Activated CD8-positive, alpha-beta T cell treated with anti-CD3 and anti-CD28 coated beads for 36 hours (primary cell): ENCODE data around the gene PTPRN2. TPM values are rescaled to one million over a fixed set of nuclear protein-coding genes. Genes with fewer than 3 reads are reported as not detected.

Experiments used
- ATAC-seq: fragments of 200-7000 bp; cut with Tn5 transposase; one replicate; pipeline ENCODE4 v1.10.0; 2021; ENCODE audit warnings: mild to moderate bottlenecking, moderate library complexity
- CTCF ChIA-PET: fragments of 350-600 bp; sonication (Branson Sonifier 250); formaldehyde crosslinking; loops from one replicate; lab custom pipeline; 2021; ENCODE audit warnings: antibody characterized with exemption; lab: Charles Lee
- POLR2A ChIA-PET: fragments of 350-600 bp; sonication (Branson Sonifier 250); formaldehyde crosslinking; loops from one replicate; lab custom pipeline; 2021; ENCODE audit warnings: antibody characterized with exemption; lab: Charles Lee
- DNase-seq: peaks from one replicate; pipeline ENCODE4 v3.0.0-alpha.2; 2020
- H3K27ac Mint-ChIP-seq: one replicate; pipeline ENCODE4 v1.8.0; 2021; ENCODE audit warnings: mild to moderate bottlenecking, mixed read lengths
- H3K27me3 Mint-ChIP-seq: one replicate; pipeline ENCODE4 v1.8.0; 2021; ENCODE audit warnings: mixed read lengths
- H3K36me3 Mint-ChIP-seq: one replicate; pipeline ENCODE4 v1.8.0; 2021; ENCODE audit warnings: low read depth, mixed read lengths
- H3K4me1 Mint-ChIP-seq: one replicate; pipeline ENCODE4 v1.8.0; 2021; ENCODE audit warnings: low read depth, mixed read lengths
- H3K4me3 Mint-ChIP-seq: one replicate; pipeline ENCODE4 v1.8.0; 2021; ENCODE audit warnings: mild to moderate bottlenecking, moderate library complexity, mixed read lengths
- H3K9me3 Mint-ChIP-seq: one replicate; pipeline ENCODE4 v1.8.0; 2021; ENCODE audit warnings: mixed read lengths
- intact Hi-C: fragments of 100-400 bp; cut with micrococcal nuclease; formaldehyde crosslinking; loops from one replicate; pipeline ENCODE4 v1.10.0; 2022
- total RNA-seq, 2 experiments: library from RNA; stranded (reverse); gene quantifications; one replicate each; pipeline ENCODE4 v1.2.3, GENCODE V29; 2021
- TF ChIP-seq, protein P1 (sequence below): fragments of 200-600 bp; IDR thresholded peaks from one replicate; pipeline ENCODE4 v1.8.0; 2022; ENCODE audit warnings: antibody characterized with exemption, mild to moderate bottlenecking

Gene PTPRN2
- total RNA-seq, 2 experiments from 2014 or later = 0.49 to 0.65 TPM

DNA sequence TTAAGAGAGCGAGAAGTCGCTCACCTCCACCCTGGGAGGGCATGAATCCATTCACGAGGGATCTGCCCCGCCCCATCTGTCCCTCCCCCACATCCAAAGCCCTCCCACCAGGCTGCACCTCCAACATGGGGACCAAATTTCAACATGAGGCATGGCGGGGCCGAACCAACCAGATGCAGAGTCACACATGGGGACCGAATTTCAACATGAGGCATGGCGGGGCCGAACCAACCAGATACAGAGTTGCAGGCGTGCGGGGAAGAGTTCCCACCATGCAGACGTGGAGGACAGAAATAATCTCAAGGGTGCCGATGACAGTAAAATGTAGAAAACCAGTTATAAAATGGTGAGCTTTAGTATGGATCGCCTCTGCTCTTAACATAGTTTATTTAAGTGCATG lies 686.5 kb downstream of the PTPRN2 start:
- ChIA-PET POLR2A (no interaction called here), CTCF (no interaction called here)
- DNase-seq = no peak
- TF ChIP-seq, protein P1, sequence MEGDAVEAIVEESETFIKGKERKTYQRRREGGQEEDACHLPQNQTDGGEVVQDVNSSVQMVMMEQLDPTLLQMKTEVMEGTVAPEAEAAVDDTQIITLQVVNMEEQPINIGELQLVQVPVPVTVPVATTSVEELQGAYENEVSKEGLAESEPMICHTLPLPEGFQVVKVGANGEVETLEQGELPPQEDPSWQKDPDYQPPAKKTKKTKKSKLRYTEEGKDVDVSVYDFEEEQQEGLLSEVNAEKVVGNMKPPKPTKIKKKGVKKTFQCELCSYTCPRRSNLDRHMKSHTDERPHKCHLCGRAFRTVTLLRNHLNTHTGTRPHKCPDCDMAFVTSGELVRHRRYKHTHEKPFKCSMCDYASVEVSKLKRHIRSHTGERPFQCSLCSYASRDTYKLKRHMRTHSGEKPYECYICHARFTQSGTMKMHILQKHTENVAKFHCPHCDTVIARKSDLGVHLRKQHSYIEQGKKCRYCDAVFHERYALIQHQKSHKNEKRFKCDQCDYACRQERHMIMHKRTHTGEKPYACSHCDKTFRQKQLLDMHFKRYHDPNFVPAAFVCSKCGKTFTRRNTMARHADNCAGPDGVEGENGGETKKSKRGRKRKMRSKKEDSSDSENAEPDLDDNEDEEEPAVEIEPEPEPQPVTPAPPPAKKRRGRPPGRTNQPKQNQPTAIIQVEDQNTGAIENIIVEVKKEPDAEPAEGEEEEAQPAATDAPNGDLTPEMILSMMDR = no peak
- Mint-ChIP-seq H3K27ac (no peak overlapping the region), H3K36me3 (no peaks in the 10 kb centered on the region), H3K4me1 (peaks cover 6% of the 10 kb centered on the region), H3K9me3 (no peaks in the 10 kb centered on the region), H3K4me3 (no peak overlapping the region), H3K27me3 (no peaks in the 10 kb centered on the region)
- ATAC-seq = no peak
- intact Hi-C loops = no loop called here

DNA sequence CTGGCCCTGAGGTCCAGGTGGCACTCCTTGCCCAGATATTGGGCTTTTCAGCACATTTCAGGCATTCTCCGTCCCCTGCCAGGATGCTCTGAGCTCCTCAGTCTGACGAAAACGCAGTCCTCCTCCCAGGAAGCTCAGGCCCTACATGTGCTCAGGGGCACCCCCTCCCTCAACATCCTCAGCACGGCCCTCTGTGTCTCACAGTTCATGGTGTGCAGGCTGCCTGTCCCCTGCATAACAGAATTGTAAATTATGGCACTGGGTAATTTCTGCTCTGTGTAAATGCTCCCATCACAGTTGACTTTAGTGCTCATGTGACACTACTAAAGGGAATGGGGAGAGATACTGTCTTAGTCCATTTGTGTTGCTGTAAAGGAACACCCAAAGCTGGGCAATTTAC lies 687.1 kb downstream of the PTPRN2 start:
- no peaks in the 10 kb centered on the region for H3K36me3 Mint-ChIP-seq
- intact Hi-C loops = no loop called here
- no peaks in the 10 kb centered on the region for H3K9me3 Mint-ChIP-seq
- peaks cover 4% of the 10 kb centered on the region for H3K4me1 Mint-ChIP-seq
- ATAC-seq = no peak
- H3K4me3 Mint-ChIP-seq = no peak overlapping the region
- TF ChIP-seq, protein P1 = no peak
- CTCF ChIA-PET = no interaction called here
- H3K27me3 Mint-ChIP-seq = no peaks in the 10 kb centered on the region
- H3K27ac Mint-ChIP-seq = no peak overlapping the region
- DNase-seq = no peak
- POLR2A ChIA-PET = no interaction called here

DNA sequence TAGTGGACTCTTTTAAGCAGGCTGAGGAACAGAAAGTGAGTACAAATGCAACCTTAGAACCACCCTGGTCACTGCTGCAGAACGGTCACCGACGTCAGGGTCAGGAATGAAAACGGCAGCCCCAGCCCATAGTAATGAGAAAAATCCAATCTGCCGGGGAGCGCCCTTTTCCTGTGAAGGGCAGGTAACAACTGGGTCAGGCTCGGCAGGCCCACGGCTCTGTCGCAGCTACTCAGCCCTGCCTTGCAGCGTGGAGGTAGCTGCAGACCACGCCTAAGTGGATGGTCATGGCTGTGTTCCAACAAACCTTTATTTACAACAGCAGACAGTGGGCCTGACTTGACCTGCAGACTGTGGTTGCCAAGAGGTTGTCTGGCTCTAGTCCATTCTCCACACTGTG lies 687.6 kb downstream of the PTPRN2 start:
- no peaks in the 10 kb centered on the region for H3K9me3 Mint-ChIP-seq
- CTCF ChIA-PET = no interaction called here
- no peaks in the 10 kb centered on the region for H3K36me3 Mint-ChIP-seq
- H3K27ac Mint-ChIP-seq = no peak overlapping the region
- ATAC-seq = no peak
- intact Hi-C loops = no loop called here
- TF ChIP-seq, protein P1 = no peak
- no peak overlapping the region for H3K4me3 Mint-ChIP-seq
- H3K27me3 Mint-ChIP-seq = no peaks in the 10 kb centered on the region
- H3K4me1 Mint-ChIP-seq = peaks cover 4% of the 10 kb centered on the region
- DNase-seq = no peak
- POLR2A ChIA-PET = no interaction called here

DNA sequence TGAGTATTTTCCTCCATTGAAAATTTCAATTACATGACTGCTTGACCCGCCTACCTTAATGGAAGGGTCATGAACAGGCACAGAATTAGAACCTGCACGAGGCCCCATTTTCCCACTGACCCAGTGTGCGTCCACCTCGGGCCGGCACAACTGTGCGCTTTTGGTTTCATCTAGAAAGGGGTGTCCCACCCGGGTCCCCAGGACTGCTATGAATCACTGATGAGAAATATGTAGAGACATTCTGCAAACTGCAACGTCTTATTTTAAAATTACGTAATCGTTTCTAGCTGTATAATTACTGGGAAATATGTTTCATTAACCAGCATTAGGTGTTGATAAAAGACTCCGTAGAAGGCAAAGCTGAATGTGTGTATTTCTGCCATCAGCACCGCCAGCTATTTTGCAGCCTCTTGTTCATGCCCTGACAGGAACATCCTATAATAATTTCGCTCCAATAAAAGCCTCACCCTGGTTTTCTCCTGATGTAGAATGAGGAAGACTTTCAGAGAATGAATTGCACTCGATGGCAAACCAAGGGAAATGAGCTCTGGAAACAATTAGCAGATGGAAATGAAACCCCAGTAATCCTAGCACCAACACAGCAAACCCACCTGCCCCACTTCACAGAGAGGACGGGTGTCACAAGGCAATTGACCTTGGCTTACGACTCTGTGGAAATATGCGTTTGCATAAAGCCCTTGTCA lies 688.7 kb downstream of the PTPRN2 start:
- DNase-seq (no peak), ATAC-seq (no peak)
- POLR2A ChIA-PET = no interaction called here
- no peaks in the 10 kb centered on the region for H3K27me3 Mint-ChIP-seq
- CTCF ChIA-PET = no interaction called here
- peaks cover 2% of the 10 kb centered on the region for H3K4me1 Mint-ChIP-seq
- intact Hi-C loops = no loop called here
- no peak overlapping the region for H3K4me3 Mint-ChIP-seq
- TF ChIP-seq, protein P1 = no peak
- no peaks in the 10 kb centered on the region for H3K36me3 Mint-ChIP-seq
- H3K9me3 Mint-ChIP-seq = no peaks in the 10 kb centered on the region
- no peak overlapping the region for H3K27ac Mint-ChIP-seq

DNA sequence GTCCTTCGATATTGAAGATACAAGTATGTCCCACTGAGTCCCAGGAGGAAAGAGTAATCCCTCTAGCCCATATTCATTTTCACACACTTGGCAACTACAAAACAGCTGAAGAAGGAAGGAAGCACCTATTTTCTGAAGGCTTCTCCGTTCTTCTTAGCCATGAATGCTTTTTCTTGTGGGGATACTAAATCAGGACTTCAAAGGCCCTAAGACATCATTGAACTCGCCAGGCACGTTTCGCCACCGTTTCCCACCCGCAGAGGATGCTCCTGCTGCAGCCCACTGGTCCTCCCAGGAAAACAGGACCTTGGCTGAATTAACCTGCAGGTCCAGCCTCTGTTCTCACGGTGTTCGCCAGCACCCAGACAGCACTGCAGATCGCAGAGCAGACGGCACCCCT lies 689.4 kb downstream of the PTPRN2 start:
- H3K27ac Mint-ChIP-seq = no peak overlapping the region
- H3K4me3 Mint-ChIP-seq = no peak overlapping the region
- no peaks in the 10 kb centered on the region for H3K36me3 Mint-ChIP-seq
- POLR2A ChIA-PET = no interaction called here
- intact Hi-C loops = no loop called here
- no peaks in the 10 kb centered on the region for H3K27me3 Mint-ChIP-seq
- TF ChIP-seq, protein P1 = no peak
- H3K9me3 Mint-ChIP-seq = no peaks in the 10 kb centered on the region
- ATAC-seq = no peak
- DNase-seq = no peak
- peaks cover 2% of the 10 kb centered on the region for H3K4me1 Mint-ChIP-seq
- CTCF ChIA-PET = no interaction called here
